GM19023 (cell line): ENCODE results near the gene LDLRAP1.
"Not testable (repeated sequence)": the region's sequence is repeated elsewhere in the genome, so short reads cannot be mapped to it uniquely, and the experiment has no call there.

Source experiments
- ATAC-seq: cut with Tn5 transposase; IDR thresholded peaks from one replicate; pipeline ENCODE4 v1.9.1; 2021; ENCODE audit warnings: mild to moderate bottlenecking, moderate library complexity; ENCODE audit not compliant: unreplicated experiment

Gene LDLRAP1

DNA sequence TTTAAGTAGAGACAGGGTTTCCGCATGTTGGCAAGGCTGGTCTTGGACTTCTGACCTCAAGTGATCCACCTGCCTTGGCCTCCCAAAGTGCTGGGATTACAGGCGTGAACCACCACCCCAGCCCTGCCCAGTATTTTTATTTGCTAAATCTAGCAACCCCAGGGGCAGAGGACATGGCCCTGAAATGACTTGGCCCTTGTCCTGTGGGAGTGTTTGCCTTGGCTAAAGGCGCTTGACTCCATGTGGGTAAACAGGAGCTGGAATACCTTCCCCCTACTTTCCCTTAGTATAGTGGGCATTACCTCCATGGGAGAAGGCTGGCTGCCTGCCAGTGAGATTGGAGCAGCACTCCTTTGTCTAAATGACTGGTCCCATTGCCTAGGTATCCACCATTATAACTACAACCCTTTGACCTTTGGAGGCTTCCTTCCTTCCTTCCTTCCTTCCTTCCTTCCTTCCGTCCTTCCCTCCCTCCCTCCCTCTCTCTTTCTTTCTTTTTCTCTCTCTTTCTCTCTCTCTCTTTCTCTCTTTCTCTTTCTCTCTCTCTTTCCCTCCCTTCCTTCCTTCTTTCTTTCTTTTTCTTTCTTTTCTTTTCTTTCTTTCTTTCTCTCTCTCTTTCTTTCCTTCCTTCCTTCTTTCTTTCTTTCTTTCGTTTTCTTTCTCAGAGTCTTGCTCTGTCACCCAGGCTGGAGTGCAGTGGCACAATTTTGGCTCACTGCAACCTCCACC, 57.7 kb downstream of the LDLRAP1 start:
- ATAC-seq: not testable (repeated sequence)

DNA sequence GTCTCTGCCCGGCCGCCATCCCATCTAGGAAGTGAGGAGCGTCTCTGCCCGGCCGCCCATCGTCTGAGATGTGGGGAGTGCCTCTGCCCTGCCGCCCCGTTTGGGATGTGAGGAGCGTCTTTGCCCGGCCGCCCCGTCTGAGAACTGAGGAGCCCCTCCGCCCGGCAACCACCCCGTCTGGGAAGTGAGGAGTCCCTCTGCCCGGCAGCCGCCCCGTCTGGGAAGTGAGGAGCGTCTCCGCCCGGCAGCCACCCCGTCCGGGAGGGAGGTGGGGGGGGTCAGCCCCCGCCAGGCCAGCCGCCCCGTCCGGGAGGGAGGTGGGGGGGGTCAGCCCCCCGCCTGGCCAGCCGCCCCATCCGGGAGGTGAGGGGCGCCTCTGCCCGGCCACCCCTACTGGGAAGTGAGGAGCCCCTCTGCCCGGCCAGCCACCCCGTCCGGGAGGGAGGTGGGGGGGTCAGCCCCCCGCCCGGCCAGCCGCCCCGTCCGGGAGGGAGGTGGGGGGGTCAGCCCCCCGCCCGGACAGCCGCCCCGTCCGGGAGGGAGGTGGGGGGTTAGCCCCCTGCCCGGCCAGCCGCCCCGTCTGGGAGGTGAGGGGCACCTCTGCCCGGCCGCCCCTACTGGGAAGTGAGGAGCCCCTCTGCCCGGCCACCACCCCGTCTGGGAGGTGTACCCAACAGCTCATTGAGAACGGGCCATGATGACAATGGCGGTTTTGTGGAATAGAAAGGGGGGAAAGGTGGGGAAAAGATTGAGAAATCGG, 60.6 kb downstream of the LDLRAP1 start:
- not testable (repeated sequence) for ATAC-seq

DNA sequence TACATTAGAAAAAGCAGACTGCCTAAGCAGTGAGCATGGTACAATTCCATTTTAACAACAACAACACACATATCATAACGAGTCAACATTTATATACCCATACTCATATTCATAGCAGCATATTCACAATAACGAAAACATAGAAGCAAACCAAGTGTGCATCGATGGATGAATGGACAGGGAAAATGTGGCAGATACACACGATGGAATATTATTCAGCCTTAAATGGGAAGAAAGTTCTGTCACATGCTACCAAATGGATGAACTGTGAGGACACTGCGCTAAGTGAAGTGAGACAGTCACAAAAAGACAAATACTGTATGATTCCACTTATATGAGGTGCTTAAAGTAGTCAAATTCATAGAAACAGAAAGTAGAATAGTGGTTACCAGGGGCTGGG, 63.7 kb downstream of the LDLRAP1 start:
- no peak for ATAC-seq

DNA sequence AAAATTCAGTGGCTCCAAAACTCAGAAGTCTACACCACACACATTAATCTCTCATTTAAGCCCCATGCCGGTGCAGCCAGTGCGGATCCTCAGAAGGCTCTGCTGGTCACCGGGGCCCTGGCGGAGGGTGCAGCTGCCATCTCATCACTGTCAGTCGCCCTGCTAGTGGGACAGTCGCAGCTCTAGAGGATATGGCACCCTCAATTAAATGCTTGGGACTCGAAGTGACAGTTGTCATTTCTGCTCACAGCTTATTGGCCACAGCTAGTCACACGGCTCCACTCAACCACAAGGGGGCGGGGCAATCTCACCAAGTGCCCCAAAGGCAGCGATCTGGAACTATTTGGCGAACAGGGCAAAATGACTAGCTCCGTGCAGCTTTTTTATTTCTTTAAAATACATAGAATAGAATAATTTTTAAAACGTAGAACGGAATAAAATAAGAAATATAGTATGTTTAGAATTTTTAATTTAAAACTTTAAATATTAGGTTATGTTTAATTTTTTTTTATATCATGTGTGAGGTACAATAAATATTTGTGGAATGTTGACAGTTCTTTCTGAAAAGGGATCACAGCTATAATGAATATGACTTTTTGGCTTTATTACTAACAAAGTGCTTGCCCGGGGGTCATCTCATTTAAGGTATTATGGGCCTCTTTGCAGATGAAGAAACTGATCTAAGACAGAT, 65.2 kb downstream of the LDLRAP1 start:
- ATAC-seq: no peak

DNA sequence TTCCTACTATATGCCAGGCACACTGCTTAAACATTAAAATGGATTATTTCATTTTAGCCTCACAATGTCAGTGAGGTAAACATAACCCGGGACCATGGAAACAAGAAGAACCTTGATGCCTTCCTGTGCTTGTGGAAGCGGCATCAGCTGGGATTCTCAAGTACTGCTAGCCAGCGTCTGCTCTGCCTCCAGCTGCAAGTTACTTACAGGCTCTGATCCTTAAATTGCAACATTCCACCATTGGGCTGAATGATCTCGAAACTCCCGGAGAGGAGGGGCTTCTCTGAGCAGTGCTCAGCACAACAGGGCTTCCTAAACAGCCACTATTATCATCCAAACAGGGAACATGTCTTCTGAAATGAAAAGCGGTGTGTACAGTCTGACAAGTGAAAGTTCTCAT, 66.5 kb downstream of the LDLRAP1 start:
- no peak for ATAC-seq

DNA sequence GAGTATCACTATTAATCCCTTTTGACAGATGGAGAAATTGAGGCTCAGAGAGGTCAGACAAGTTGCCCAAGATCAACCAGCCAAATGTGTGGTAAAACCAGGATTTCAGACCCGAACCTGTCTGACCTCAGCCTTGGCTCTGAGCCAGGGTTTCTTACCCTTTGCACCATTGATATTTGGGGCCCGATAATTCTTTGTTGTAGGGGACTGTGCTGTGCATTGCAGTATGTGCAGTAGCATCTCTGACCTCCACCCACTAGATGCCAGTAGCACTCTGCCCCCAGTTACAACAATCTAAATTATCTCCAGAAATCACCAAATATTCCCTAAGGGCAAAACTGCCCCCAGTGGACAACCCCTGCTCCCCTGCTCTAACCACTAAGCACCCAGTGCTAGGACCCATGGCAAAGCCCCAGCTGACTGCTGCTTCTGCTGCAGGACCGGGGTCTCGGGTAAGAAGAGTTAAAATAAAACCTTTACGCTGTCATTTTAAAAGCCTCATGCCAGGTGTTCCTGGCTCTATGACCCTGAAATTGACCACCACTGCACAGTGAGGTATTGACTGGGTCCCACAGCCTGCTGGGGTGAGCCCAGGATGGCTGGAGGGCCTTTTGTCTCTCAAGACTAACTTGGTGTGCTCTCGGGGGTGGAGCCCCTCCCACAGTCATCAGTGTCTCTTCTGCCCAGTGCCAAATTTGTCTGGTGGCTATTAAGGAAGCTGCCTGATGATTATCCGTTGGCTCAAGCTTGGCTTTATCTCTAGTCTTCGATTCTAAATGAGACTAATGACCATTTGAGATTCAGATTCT, 67.6 kb downstream of the LDLRAP1 start:
- ATAC-seq: no peak

DNA sequence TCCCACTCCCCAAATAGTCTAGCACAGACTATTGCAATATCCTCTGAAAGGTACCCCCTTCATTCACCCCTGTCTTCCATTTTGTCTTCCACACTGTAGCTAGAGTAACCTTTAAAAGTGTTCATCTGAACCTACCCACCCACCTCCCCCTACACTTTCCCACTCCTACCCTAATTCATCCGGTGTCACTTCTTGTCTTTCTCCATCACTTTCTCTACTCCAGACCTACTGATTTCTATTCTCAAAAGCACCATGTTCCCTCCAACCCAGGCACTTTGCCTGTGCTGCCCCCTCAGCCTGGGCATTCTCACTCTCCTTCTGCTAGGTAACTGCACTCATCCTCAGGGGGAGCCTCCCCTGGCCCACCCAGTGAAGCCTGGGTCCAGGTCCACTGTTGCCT, 68.4 kb downstream of the LDLRAP1 start:
- no peak for ATAC-seq

DNA sequence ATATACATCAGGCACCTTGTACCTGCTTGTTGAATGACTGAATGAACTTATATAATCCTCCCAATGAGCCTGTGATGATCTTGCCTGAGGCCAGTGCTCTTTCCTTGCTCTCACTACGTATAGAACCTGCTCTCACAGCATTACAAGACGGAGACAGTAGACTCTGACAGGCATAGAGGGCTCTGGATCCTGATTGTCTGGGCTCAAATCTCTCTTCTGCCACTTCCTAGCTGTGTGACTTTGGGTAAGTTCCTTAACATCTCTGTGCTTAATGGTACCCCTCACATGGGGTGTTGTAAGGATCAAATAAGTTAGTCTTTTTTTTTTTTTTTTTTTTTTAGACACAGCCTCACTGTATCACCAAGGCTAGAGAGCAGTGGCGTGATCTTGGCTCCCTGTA, 69.0 kb downstream of the LDLRAP1 start:
- no peak for ATAC-seq

DNA sequence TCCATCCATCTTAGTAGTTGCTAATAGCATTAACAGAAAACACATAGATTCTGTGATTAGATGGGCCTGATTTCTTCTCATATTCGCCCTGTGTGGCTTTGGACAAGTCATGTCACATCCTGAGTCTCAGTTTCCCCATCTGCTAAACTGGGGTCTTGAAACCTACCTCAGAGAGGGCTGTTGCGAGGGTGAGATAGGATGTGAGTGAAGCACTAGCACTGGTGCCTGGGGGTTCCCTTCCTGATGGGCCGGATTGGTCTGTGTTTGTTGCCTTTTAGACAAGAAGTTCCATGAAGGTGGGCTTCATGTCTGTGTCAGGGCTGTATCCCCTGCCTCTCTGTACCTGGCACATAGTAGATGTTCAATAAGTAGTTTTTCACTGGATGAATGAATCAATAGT, 69.7 kb downstream of the LDLRAP1 start:
- ATAC-seq: no peak

DNA sequence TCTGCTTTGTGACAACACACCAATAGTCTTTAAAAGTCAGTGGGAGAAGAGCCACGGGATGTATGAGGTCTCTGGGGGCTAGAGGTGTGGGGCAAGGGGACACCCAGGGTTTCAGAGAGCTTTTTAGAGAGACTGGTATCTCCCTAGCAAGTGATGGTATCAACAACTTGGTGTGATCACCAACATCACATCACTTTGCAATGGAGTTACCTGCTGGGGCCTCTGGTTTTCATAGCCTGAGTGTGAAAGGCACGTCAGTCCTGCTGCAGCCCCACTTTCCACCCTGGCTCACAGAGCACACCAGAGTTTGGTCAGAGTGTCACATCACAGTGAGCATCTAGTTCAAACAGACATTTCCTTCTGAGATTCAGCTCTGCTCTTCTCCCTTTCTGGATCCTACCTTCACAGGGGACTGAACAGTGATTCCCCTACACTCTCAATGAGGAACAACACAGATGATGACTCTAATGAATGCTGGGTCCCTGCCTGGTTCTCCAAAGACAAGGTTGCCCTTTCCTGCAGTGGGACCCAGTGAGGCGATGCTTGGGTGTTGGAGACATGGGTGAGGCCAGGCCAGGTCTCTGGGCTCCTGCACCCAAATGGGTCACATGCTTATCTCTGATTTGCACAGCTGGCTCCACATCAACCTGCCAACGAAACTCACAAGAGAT, 71.2 kb downstream of the LDLRAP1 start:
- ATAC-seq: no peak

DNA sequence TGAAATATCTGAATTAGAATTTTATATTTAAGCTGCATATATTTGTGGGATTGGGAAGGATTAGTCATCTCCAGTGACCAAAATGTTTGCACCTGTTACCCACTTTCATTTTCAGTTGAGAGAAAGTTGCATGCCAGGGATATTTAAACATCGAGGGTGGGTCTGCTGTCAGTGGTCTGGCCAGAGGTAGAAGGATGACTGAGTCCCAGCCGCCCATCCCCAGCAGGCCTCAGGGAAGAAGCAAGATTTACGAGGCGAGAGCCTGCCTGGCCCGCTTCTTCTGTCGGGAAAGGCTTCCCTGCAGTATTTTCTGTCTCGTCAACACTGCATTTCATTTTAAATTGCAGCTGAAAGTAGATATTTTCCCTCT, 71.8 kb downstream of the LDLRAP1 start:
- no peak for ATAC-seq

DNA sequence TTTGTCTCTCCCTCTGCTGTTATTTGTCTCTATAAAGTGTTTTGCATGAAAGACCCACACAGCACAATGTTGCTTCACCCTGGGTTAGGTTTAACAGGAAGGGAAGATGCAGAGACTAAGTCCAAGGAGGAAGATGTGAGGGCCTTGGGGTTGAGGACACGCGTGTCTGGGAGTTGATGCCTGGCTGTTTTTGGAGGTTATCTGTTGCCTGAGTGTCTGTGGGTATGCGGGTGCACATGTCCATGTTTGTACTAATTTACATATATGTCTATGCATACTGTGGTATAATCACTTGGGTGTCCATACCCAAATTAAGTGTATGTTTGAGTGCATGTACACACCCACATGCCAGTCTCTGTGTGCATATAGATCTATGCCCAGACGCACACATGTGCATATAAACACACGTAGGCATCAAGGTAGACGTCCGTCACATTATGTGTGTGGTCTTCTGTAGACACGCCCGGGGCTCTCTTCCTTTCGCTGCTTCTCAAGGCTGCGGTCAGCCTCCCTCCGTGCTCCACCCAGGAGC, 72.2 kb downstream of the LDLRAP1 start:
- ATAC-seq: no peak

DNA sequence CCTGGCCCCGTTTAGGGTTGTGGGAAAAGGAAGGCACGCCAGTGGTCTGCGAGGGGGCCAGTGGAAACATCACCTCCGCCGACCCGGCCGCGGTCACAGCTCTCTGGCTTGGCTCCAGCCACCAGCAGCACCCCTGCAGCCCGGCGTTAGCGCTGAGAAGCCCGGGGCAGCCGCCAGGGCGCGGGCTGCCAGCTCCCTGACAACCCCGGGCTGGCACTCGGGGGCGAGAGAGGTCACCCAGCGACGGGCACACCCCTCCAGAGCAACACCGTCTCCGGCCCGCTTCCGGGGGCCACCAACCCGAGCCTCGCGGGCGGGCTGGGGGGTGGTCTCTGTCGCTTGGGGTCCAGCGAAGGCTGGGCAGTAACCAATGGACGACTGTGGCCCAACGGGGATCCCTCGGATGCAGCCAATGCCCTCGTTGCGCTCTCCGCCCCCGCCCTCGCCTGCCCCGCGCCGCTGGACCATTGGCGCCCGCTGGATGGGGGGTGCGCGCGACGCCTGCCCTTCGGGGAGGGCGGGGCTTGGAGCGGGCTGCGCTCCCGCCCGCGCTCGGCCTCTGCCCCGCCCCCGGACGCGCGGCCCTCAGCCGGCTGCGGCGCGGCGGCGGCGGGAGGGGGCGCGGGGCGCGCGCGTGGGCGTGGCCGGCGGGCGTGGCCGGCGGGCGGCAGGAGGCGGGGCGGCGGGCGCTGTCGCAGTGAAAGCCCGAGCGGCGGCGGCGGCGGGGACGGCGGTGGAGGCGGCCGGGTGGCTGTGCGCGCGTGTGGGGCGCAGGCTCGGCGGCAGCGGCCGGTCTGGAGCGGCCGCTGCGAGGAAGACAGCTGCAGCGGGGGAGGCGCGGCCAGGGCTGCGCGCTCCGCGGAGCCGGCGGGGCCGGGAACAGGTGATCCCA, 72.9 kb downstream of the LDLRAP1 start, which contains the start of gene MAN1C1:
TSS of gene MAN1C1 (plus strand) at position 697 of the 892 bp plus-strand sequence. CDS start 1,007 bp downstream, outside the sequence.
- ATAC-seq: peak; percentile 63

DNA sequence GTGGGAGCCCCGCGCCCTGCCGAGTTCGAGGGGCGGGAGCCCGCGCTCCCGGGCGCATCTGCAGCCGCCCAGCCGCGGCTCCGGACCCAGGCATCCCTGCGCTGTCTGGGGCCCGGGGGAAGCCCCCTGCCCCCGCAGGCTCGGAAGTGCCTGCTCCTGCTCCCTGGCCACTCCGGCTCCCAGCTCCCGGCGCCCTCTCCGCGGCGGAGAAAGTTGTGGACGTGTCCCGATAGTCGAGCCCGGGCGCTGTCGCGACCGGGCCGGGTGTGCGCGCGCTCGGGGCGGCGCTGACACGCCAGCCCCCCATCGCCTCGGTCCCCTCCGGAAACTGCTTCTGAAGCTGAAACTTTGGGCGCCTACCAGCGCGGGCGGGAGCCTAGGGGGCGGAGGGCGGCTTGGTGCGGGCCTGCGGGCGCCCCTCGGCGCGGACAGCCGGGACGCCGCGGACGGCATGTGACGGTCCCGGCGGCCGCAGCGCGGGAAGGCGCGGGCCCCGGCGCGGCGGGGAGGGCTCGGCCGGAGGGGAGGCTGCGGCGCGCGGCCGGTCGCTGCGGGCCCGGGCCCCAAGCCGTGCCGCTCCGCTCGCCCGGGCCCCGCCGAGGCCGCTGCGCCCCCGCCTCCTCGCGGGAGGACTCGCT, 73.7 kb downstream of the LDLRAP1 start:
- ATAC-seq: peak; percentile 2

DNA sequence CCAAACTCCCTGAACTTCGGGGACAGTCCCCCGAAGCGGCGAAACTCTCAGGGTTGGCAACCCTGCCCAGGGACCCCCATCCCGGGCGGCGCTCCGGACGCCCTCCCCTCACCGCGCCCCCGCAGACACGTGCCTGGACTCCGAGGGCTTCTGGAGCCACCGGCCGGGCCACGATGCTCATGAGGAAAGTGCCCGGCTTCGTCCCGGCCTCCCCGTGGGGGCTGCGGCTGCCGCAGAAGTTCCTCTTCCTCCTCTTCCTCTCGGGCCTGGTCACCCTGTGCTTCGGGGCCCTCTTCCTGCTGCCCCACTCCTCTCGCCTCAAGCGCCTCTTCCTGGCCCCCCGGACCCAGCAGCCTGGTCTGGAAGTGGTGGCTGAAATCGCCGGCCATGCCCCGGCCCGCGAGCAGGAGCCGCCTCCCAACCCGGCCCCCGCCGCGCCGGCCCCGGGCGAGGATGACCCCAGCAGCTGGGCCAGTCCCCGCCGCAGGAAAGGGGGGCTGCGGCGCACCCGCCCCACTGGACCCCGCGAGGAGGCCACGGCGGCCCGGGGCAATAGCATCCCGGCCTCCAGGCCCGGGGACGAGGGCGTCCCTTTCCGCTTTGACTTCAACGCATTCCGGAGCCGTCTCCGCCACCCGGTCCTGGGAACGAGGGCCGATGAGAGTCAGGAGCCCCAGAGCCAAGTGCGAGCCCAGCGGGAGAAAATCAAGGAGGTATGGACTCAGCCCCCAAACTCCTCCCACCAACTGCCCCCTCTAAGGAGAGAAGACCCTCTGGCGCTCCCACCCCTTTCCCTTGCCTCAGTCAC, 74.4 kb downstream of the LDLRAP1 start:
- no peak for ATAC-seq

DNA sequence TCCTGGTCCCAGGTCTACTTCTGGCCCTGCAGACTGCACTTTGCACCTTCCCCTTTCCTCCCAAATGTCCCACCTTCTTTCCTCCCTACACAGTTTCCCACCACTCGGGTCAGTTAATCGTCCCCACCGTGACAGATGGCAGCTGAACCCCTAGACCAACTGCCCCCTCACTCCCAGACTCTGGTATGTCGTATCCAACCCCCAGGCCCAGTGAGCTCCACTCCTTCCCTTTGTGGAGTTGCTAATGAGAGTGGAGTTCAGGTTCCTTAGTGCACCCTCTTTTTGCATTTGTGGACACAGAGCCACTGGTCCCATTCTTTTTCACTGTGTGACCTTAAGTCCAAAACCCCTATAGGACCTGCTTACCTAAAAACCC, 75.0 kb downstream of the LDLRAP1 start:
- no peak for ATAC-seq
